Esophagus squamous epithelium (tissue), 5 donors: Measurements from ENCODE around the gene MYO1D. TPM values are rescaled to one million over a fixed set of nuclear protein-coding genes. Genes with fewer than 3 reads are reported as not detected.

Source experiments
- DNase-seq: peaks from one replicate; lab custom pipeline; 2025; lab: John Stamatoyannopoulos, UW
- H3K27ac ChIP-seq, 4 donors: fragments of 200-600 bp; sonication (generic); one replicate each; pipeline ENCODE4 v1.5.1; 2016 to 2019; ENCODE audit warnings: mild to moderate bottlenecking in 1 of 4
- H3K27me3 ChIP-seq, 4 donors: fragments of 200-600 bp; sonication (generic); 1 replicate in 3 of 4; 2 replicates in 1 of 4; pipeline versions ENCODE4 v1.5.1 to v1.6.0; 2017 to 2021; ENCODE audit warnings: antibody characterized with exemption in 1 of 4
- H3K36me3 ChIP-seq, 3 donors: fragments of 200-600 bp; sonication (generic); one replicate each; pipeline ENCODE4 v1.5.1; 2016 to 2019
- H3K4me1 ChIP-seq, 3 donors: fragments of 200-600 bp; sonication (generic); one replicate each; pipeline ENCODE4 v1.5.1; 2017 to 2019
- H3K4me3 ChIP-seq, 4 donors: fragments of 200-600 bp; sonication (generic); 1 replicate in 3 of 4; 2 replicates in 1 of 4; pipeline ENCODE4 v1.5.1; 2016 to 2019; ENCODE audit warnings: mild to moderate bottlenecking in 2 of 4, moderate library complexity in 1 of 4
- H3K9me3 ChIP-seq, 3 donors: fragments of 200-600 bp; sonication (generic); one replicate each; pipeline ENCODE4 v1.5.1; 2016 to 2019
- POLR2A ChIP-seq, 4 donors: fragments of 450-650 bp; IDR thresholded peaks; one replicate each; pipeline ENCODE4 v1.6.1; 2017; ENCODE audit warnings: antibody characterized with exemption in 4 of 4, mild to moderate bottlenecking in 4 of 4, moderate library complexity in 3 of 4
- WGBS, 2 donors: methylation state at CpG; one replicate each; pipeline ENCODE4 v1.1.5; 2018; 5-methylcytosine and 5-hydroxymethylcytosine counted together
- intact Hi-C: fragments of 100-400 bp; cut with DNase I; formaldehyde crosslinking; loops from one replicate; pipeline ENCODE4 v1.15.0; 2022
- total RNA-seq, 4 donors: library from RNA; depleted of rRNA; stranded (reverse); fragments of >200 nt; gene quantifications; one replicate each; pipeline ENCODE4 v1.1.0, GENCODE V29; 2016
- TF ChIP-seq, protein P1 (sequence below), 6 experiments: fragments of 450-650 bp in 4 of 6; fragments of 200-600 bp in 2 of 6; sonication (generic) in 2 of 6; IDR thresholded peaks; one replicate each; pipeline ENCODE4 v1.5.1; 2016 to 2019; ENCODE audit warnings: antibody characterized with exemption in 6 of 6, mild to moderate bottlenecking in 4 of 6, moderate library complexity in 4 of 6
- donor health status: DM: yes; HTN: yes; CAD: no.

Gene MYO1D
- total RNA-seq, 4 donors from 2014 or later = 58.8 to 86.8 (median 64.3) TPM

DNA sequence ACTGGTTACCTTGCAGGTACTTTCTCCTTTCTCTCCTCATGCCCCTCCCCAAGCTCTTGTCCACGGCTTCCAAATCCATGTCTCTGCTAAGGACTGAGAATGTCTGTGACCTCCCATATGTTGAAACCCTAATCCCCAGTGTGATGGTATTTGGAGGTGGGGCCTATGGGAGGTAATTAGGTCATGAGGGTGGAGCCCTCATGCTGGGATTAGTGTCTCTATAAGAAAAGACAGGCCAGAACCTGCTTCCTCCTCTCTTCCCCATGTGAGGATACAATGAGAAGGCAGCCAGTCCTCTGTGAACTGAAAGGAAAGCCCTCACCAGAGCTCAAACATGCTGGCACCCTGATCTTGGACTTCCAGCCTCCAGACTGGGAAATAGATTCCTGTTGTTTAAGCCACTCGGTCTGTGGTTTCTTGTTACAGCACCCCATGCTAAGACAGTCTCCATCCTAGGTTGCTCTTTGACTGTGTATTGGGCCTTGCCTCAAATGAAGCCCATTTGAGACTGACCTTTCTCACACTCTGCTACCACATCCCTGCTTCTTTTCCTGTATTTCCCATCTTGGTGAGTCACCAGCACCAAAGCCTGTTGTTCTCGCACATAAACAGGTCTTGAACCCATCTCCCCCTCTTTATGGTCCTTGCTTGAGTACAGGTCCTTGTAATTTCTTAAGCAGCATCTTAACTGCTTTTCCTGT lies 255.2 kb downstream of the MYO1D start:
- Histone ChIP-seq H3K9me3 (no peaks in the 10 kb centered on the region), H3K4me3 (no peak overlapping the region), H3K27me3 (no peaks in the 10 kb centered on the region), H3K36me3 (no peaks in the 10 kb centered on the region), H3K27ac (peak overlapping the region; percentile 47 to 87 (median 76)), H3K4me1 (peaks cover 0 to 39% (median 6%) of the 10 kb centered on the region in 3 donors)
- no peak for DNase-seq
- TF ChIP-seq POLR2A (IDR thresholded peaks at IDR 0.05) = no peak
- TF ChIP-seq, protein P1, sequence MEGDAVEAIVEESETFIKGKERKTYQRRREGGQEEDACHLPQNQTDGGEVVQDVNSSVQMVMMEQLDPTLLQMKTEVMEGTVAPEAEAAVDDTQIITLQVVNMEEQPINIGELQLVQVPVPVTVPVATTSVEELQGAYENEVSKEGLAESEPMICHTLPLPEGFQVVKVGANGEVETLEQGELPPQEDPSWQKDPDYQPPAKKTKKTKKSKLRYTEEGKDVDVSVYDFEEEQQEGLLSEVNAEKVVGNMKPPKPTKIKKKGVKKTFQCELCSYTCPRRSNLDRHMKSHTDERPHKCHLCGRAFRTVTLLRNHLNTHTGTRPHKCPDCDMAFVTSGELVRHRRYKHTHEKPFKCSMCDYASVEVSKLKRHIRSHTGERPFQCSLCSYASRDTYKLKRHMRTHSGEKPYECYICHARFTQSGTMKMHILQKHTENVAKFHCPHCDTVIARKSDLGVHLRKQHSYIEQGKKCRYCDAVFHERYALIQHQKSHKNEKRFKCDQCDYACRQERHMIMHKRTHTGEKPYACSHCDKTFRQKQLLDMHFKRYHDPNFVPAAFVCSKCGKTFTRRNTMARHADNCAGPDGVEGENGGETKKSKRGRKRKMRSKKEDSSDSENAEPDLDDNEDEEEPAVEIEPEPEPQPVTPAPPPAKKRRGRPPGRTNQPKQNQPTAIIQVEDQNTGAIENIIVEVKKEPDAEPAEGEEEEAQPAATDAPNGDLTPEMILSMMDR (IDR thresholded peaks at IDR 0.05) = no peak
- WGBS, 2 donors = 32 to 44% methylated on average over 3 of the region's 3 CpGs
- intact Hi-C loops = no loop called here

DNA sequence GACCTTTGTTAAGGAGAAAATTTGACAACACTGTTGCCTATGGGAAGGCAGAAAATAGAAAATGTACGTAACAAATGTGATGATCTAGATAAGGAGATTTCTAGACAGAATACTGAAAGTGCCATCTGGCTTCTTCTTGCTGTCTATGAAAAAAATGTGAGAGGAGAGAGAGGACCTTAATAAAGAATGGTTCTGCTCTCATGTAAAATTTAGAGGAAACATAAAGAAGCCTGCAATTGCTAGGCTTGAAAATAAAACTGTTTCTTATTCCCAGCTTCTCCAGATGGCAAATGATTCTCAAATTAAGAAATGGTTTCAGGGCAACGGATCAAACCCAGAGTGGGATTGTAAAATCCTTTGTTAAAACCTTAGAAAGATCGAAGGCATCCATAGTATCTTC lies 261.6 kb downstream of the MYO1D start:
- intact Hi-C loops = loop anchor here (10.0 kb wide), 1 partner anchor 131 kb away; the partner anchor contains the start of gene CDK5R1
- Histone ChIP-seq H3K27me3 (no peaks in the 10 kb centered on the region), H3K9me3 (no peaks in the 10 kb centered on the region), H3K27ac (no peak overlapping the region), H3K4me1 (peaks cover 0 to 8% (median 0%) of the 10 kb centered on the region in 3 donors), H3K4me3 (no peak overlapping the region), H3K36me3 (no peaks in the 10 kb centered on the region)
- no peak for DNase-seq
- TF ChIP-seq, protein P1 (IDR thresholded peaks at IDR 0.05) = no peak
- no peak for TF ChIP-seq POLR2A (IDR thresholded peaks at IDR 0.05)
- 87 to 97% methylated on average over 3 of the region's 3 CpGs for WGBS, 2 donors

DNA sequence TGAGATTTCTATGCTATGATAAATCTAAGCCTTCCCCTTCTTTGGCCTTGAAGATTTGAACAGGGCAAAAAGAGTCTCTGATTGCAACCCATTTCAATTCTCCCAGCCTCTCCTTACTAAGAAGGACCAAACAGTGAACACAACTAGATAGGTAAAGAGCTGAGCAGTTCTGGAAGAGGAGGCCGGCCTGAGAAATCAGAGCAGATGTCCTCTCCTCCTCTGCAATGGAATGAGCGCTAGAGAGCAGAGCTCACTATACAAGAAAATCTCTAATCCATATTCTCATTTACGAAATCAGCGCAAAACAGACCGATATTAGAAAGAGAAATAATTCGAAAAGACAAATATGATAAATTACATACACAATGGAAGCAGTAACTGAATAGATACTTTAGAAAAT lies 266.0 kb downstream of the MYO1D start:
- H3K36me3 ChIP-seq = no peaks in the 10 kb centered on the region
- no peak for TF ChIP-seq POLR2A (IDR thresholded peaks at IDR 0.05)
- TF ChIP-seq, protein P1 (IDR thresholded peaks at IDR 0.05) = no peak
- no peaks in the 10 kb centered on the region for H3K27me3 ChIP-seq
- WGBS, 2 donors = 96 to 99% methylated on average over 6 of the region's 6 CpGs
- intact Hi-C loops = loop anchor here (10.0 kb wide), 1 partner anchor 126 kb away; the partner anchor contains the start of gene CDK5R1
- no peak overlapping the region for H3K27ac ChIP-seq
- H3K4me3 ChIP-seq = no peak overlapping the region
- H3K9me3 ChIP-seq = no peaks in the 10 kb centered on the region
- H3K4me1 ChIP-seq = peaks cover 0 to 25% (median 4%) of the 10 kb centered on the region in 3 donors
- DNase-seq = no peak

DNA sequence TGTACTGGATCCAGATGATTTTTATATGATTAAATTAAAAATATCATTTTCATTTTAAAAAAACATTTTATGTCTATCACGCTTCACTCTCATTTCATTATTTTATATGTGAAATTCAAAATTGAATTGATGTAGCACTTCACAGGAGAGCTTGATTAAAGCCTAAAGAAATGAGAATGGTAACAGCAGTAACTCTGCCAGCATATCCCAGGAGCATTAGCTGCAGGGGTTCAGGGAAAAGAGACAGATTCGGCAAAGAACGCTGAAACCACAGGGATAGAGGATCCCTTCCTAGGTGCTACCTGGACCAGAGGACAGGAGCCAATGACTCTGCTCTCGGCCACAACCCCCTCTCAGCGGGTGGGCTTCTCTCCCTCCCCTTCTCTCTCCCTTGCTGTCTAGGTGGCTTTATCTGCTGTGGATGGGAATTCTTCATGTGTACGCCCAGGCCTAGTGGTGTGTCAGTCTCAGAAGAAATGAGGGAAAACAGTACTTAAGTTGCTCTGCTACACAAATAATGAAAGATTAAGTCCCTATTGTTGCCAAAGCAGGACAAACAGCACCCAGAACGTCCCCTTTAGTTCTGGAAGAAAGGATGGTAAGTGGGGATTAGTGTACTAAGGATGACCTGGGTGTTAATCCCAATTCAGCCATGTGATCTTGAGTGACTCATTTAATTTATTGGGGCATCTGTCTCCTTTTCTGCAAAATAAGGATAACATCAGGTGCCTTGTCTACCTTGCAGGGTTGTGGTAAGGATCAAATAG lies 266.9 kb downstream of the MYO1D start:
- Histone ChIP-seq H3K9me3 (no peaks in the 10 kb centered on the region), H3K27ac (peak overlapping the region in 2 of 4 donors; percentile 53 to 64), H3K36me3 (no peaks in the 10 kb centered on the region), H3K27me3 (no peaks in the 10 kb centered on the region), H3K4me1 (peaks cover 0 to 25% (median 4%) of the 10 kb centered on the region in 3 donors), H3K4me3 (no peak overlapping the region)
- no peak for DNase-seq
- intact Hi-C loops = loop anchor here (10.0 kb wide), 1 partner anchor 125 kb away; the partner anchor contains the start of gene CDK5R1
- 79 to 84% methylated on average over 5 to 7 of the region's 7 CpGs for WGBS, 2 donors
- TF ChIP-seq, protein P1 (IDR thresholded peaks at IDR 0.05) = no peak
- no peak for TF ChIP-seq POLR2A (IDR thresholded peaks at IDR 0.05)

DNA sequence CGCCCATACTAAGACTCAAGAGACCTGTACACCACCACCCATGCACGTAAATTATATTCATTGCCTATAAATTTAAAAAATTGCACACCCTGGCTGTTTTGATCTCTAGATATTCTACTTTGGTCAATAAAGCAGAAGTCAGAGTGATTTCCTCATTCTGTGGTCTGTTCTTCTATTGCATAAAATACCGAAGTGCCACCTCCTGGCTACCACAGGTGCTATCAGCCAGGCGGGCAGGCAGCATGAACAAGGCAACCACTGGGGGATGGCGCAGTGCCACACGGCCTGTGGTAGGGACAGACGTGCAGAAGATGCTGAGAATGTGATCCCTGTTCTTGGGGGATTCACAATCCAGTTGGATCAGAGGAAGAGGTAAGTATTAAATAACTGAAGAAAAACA lies 267.8 kb downstream of the MYO1D start:
- TF ChIP-seq, protein P1 (IDR thresholded peaks at IDR 0.05) = peak; percentile 33 to 77 (median 54)
- TF ChIP-seq POLR2A (IDR thresholded peaks at IDR 0.05) = no peak
- 32 to 57% methylated on average over 6 to 7 of the region's 7 CpGs for WGBS, 2 donors
- no peaks in the 10 kb centered on the region for H3K9me3 ChIP-seq
- H3K4me3 ChIP-seq = no peak overlapping the region
- intact Hi-C loops = no loop called here
- H3K4me1 ChIP-seq = peaks cover 0 to 25% (median 4%) of the 10 kb centered on the region in 3 donors
- no peak for DNase-seq
- peaks cover 0 to 9% (median 0%) of the 10 kb centered on the region in 3 donors for H3K36me3 ChIP-seq
- no peak overlapping the region for H3K27ac ChIP-seq
- H3K27me3 ChIP-seq = no peaks in the 10 kb centered on the region
